H1 (cell line): Measurements from ENCODE around the gene OMP. TPM values are rescaled to one million over a fixed set of nuclear protein-coding genes. Genes with fewer than 3 reads are reported as not detected.
A peak's percentile ranks its signal among the peaks of the same experiment; 100 is the strongest.

Source experiments
- CTCF ChIA-PET: fragments of 300-600 bp; sonication (Branson Sonifier 250); formaldehyde crosslinking; loops from one replicate; lab custom pipeline; 2021; ENCODE audit not compliant: partially characterized antibody; lab: Charles Lee
- POLR2A ChIA-PET: fragments of 300-600 bp; sonication (Branson Sonifier 250); formaldehyde crosslinking; loops from one replicate; lab custom pipeline; 2021; ENCODE audit warnings: inconsistent platforms; ENCODE audit not compliant: partially characterized antibody; lab: Charles Lee
- DNase-seq, 2 experiments: peaks; one replicate each; pipeline versions ENCODE4 v3.0.0 to v3.0.0-alpha.2; 2010 to 2022; ENCODE audit warnings: low spot score in 2 of 2, low read depth in 1 of 2, mixed read lengths in 1 of 2
- FAIRE-seq: peaks from 2 replicates; lab custom pipeline; 2011; peaks lifted over from hg19 to GRCh38; lab: Jason Lieb, UNC
- H2AFZ ChIP-seq: 2 replicates; pipeline ENCODE4 v1.8.1; 2012; ENCODE audit warnings: low read length, inconsistent platforms
- H2AK5ac ChIP-seq: 2 replicates; pipeline ENCODE4 v1.6.1; 2013; ENCODE audit warnings: low read depth, low read length
- H2BK120ac ChIP-seq: replicated peaks from 2 replicates; pipeline ENCODE3; 2013; ENCODE audit warnings: low read depth, low read length, inconsistent platforms
- H2BK12ac ChIP-seq: 2 replicates; pipeline ENCODE4 v1.6.1; 2013; ENCODE audit warnings: low read depth, low read length
- H2BK15ac ChIP-seq: 2 replicates; pipeline ENCODE4 v1.6.1; 2013; ENCODE audit warnings: low read length
- H2BK20ac ChIP-seq: 2 replicates; pipeline ENCODE4 v1.6.1; 2013; ENCODE audit warnings: low read length
- H2BK5ac ChIP-seq: 2 replicates; pipeline ENCODE4 v1.6.1; 2013; ENCODE audit warnings: low read depth, low read length
- H3K14ac ChIP-seq: 2 replicates; pipeline ENCODE4 v1.6.1; 2013; ENCODE audit warnings: inconsistent platforms; ENCODE audit not compliant: insufficient read length
- H3K18ac ChIP-seq: 2 replicates; pipeline ENCODE4 v1.6.1; 2013; ENCODE audit warnings: low read length; ENCODE audit errors: extremely low read depth
- H3K23ac ChIP-seq: 2 replicates; pipeline ENCODE4 v1.6.1; 2013; ENCODE audit warnings: inconsistent platforms; ENCODE audit not compliant: insufficient read length
- H3K23me2 ChIP-seq: 2 replicates; pipeline ENCODE4 v1.6.1; 2013; ENCODE audit warnings: low read depth, low read length
- H3K27ac ChIP-seq: 2 replicates; pipeline ENCODE4 v1.6.1; 2011; ENCODE audit warnings: low read depth, low read length, inconsistent platforms
- H3K27me3 ChIP-seq, 4 experiments: replicated peaks in 1 of 4; 1 replicate in 1 of 4; 2 replicates in 3 of 4; pipeline versions ENCODE4 v1.6.1 to v1.8.1; 2011 to 2013; ENCODE audit warnings: low read length in 3 of 4, mild to moderate bottlenecking in 3 of 4, inconsistent platforms in 2 of 4, mixed read lengths in 2 of 4, moderate library complexity in 1 of 4; ENCODE audit not compliant: control insufficient read depth in 3 of 4, insufficient read depth in 3 of 4; ENCODE audit errors: extremely low read depth in 1 of 4
- H3K36me3 ChIP-seq, 4 experiments: 2 replicates each; pipeline versions ENCODE4 v1.6.1 to v1.8.1; 2011 to 2013; ENCODE audit warnings: mild to moderate bottlenecking in 4 of 4, low read length in 3 of 4, moderate library complexity in 2 of 4, control low read depth in 1 of 4, inconsistent platforms in 1 of 4; ENCODE audit not compliant: insufficient read depth in 4 of 4, control insufficient read depth in 2 of 4
- H3K4ac ChIP-seq: replicated peaks from 2 replicates; pipeline ENCODE3; 2013; ENCODE audit warnings: low read length, low read depth, mixed read lengths, inconsistent platforms; ENCODE audit not compliant: insufficient read length
- H3K4me1 ChIP-seq, 4 experiments: replicated peaks in 1 of 4; 1 replicate in 1 of 4; 2 replicates in 3 of 4; pipeline versions ENCODE4 v1.6.1 to v1.8.1; 2011 to 2013; ENCODE audit warnings: low read length in 3 of 4, inconsistent platforms in 2 of 4, mixed read lengths in 1 of 4; ENCODE audit not compliant: insufficient read depth in 4 of 4, control insufficient read depth in 3 of 4
- H3K4me2 ChIP-seq, 2 experiments: 2 replicates each; pipeline versions ENCODE4 v1.6.1 to v1.8.1; 2011 to 2013; ENCODE audit warnings: low read depth in 2 of 2, low read length in 2 of 2, control low read depth in 1 of 2, inconsistent platforms in 1 of 2, mild to moderate bottlenecking in 1 of 2; ENCODE audit not compliant: insufficient read depth in 1 of 2
- H3K4me3 ChIP-seq, 4 experiments: fragments of 200-600, 300-600 bp in 1 of 4; sonication (generic), shearing (Covaris generic), sonication (Bioruptor Twin) in 1 of 4; 2 replicates each; pipeline versions ENCODE4 v1.5.1 to v1.8.1; 2011 to 2016; ENCODE audit warnings: low read length in 4 of 4, low read depth in 3 of 4, control low read depth in 2 of 4, inconsistent platforms in 2 of 4, mild to moderate bottlenecking in 2 of 4, mixed read lengths in 1 of 4, moderate library complexity in 1 of 4; ENCODE audit not compliant: insufficient read depth in 2 of 4; ENCODE audit errors: extremely low read depth in 1 of 4
- H3K56ac ChIP-seq: replicated peaks from 2 replicates; pipeline ENCODE3; 2013; ENCODE audit warnings: low read depth, mild to moderate bottlenecking, mixed read lengths, low read length, inconsistent platforms; ENCODE audit not compliant: insufficient read length
- H3K79me1 ChIP-seq: 2 replicates; pipeline ENCODE4 v1.6.1; 2013; ENCODE audit warnings: low read depth, low read length, control low read depth
- H3K79me2 ChIP-seq, 2 experiments: 2 replicates each; pipeline versions ENCODE4 v1.6.1 to v1.8.1; 2012 to 2013; ENCODE audit warnings: low read length in 2 of 2, mild to moderate bottlenecking in 2 of 2, inconsistent platforms in 1 of 2; ENCODE audit not compliant: insufficient read depth in 2 of 2, control insufficient read depth in 1 of 2
- H3K9ac ChIP-seq, 4 experiments: replicated peaks in 1 of 4; 1 replicate in 1 of 4; 2 replicates in 3 of 4; pipeline versions ENCODE4 v1.6.1 to v1.8.1; 2011 to 2013; ENCODE audit warnings: low read depth in 3 of 4, low read length in 3 of 4, control low read depth in 2 of 4, mild to moderate bottlenecking in 2 of 4, moderate library complexity in 2 of 4, inconsistent platforms in 1 of 4; ENCODE audit errors: extremely low read depth in 1 of 4
- H3K9me3 ChIP-seq, 2 experiments: 2 replicates each; pipeline versions ENCODE4 v1.6.1 to v1.8.1; 2012 to 2013; ENCODE audit warnings: mild to moderate bottlenecking in 2 of 2, moderate library complexity in 2 of 2, control low read depth in 1 of 2, inconsistent platforms in 1 of 2, low read depth in 1 of 2, low read length in 1 of 2, mixed read lengths in 1 of 2; ENCODE audit not compliant: insufficient read depth in 2 of 2
- H4K20me1 ChIP-seq, 2 experiments: replicated peaks in 1 of 2; 2 replicates each; pipeline versions ENCODE3 to v1.8.1; 2011 to 2013; ENCODE audit warnings: inconsistent platforms in 2 of 2, low read length in 2 of 2, mild to moderate bottlenecking in 1 of 2; ENCODE audit not compliant: insufficient read depth in 2 of 2, control insufficient read depth in 1 of 2
- H4K5ac ChIP-seq: 2 replicates; pipeline ENCODE4 v1.6.1; 2013; ENCODE audit warnings: low read length, low read depth, mixed read lengths, inconsistent platforms; ENCODE audit not compliant: insufficient read length
- H4K8ac ChIP-seq: 2 replicates; pipeline ENCODE4 v1.8.0; 2013; ENCODE audit warnings: mild to moderate bottlenecking, moderate library complexity, low read length, inconsistent platforms; ENCODE audit not compliant: insufficient read depth; ENCODE audit errors: extremely low read depth
- H4K91ac ChIP-seq: replicated peaks from 2 replicates; pipeline ENCODE3; 2013; ENCODE audit warnings: low read length, mixed read lengths, inconsistent platforms; ENCODE audit not compliant: insufficient read length
- KDM5A ChIP-seq: fragments of 200-600 bp; IDR thresholded peaks from 2 replicates; pipeline ENCODE4 v1.7.1; 2012; ENCODE audit warnings: mild to moderate bottlenecking, low read length, inconsistent platforms, mixed read lengths
- SRF ChIP-seq: IDR thresholded peaks from 2 replicates; pipeline ENCODE4 v1.6.1; 2011; ENCODE audit warnings: mild to moderate bottlenecking, low read depth, low read length, moderate library complexity
- TAF7 ChIP-seq: optimal IDR thresholded peaks from 2 replicates; pipeline ENCODE3; 2011; ENCODE audit warnings: low read depth, mild to moderate bottlenecking, inconsistent platforms, low read length, moderate library complexity, borderline replicate concordance
- WGBS, 2 experiments: shearing (Covaris generic) in 1 of 2; methylation state at CpG; one replicate each; pipeline versions ENCODE4 v1.1.6 to v1.1.7; 2013 to 2015; ENCODE audit warnings: low lambda C conversion rate in 2 of 2, mixed read lengths in 2 of 2, inconsistent platforms in 1 of 2, low coverage in 1 of 2, missing lambda C conversion rate in 1 of 2; ENCODE audit not compliant: insufficient replicate concordance in 2 of 2, insufficient coverage in 1 of 2, insufficient read length in 1 of 2; ENCODE audit errors: extremely low coverage in 1 of 2, missing lambda C conversion rate in 1 of 2; 5-methylcytosine and 5-hydroxymethylcytosine counted together
- polyA plus RNA-seq, 7 experiments: library from polyadenylated mRNA; depleted of rRNA in 3 of 7; stranded (reverse) in 5 of 7; unstranded in 2 of 7; fragments of >200 nt in 5 of 7; fragments of 200-250 nt in 2 of 7; gene quantifications; 1 replicate in 5 of 7; 2 replicates in 1 of 7; 4 replicates in 1 of 7; pipeline versions ENCODE4 v1.2.1 to v1.2.3, GENCODE V29; 2011 to 2013; ENCODE audit warnings: missing spikeins in 2 of 7, mixed read lengths in 2 of 7
- total RNA-seq: library from RNA; stranded (reverse); fragmentation: NEBNext Ultra II Directional; extraction: Animal tissue kit (Norgen Biotek cat#: 25700); gene quantifications from 2 replicates; pipeline ENCODE4 v1.2.1, GENCODE V29; 2021

Gene OMP
- total and polyA plus RNA-seq, 2 of the 8 experiments (the other 6 are each of a cell fraction or from before 2014, with no cell fraction given): not detected

DNA sequence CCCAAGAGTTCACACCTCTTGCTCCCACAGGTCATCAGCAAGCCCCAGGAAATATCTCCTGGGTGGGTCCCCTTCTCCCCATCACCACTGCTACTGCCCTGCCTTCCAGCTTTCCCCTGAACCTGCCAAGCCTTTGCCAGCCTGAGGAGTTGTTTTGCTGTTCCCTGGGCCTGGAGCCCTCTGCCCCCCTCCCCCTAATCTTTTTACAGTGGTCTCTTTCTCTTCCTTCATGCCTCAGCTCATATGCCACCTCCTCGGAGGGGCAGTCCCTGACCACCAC lies 44.3 kb downstream of the OMP start:
- TF ChIP-seq SRF: no peak
- TF ChIP-seq TAF7: no peak
- no peak for TF ChIP-seq KDM5A
- ChIA-PET CTCF (interaction anchor here (0.9 to 16.2 kb wide), 11 partner anchors 17 to 49 kb away, joined by 3 to 104 read pairs (median 4); partner anchors contain the start of gene MYO7A), POLR2A (interaction anchor here (1.5 to 2.6 kb wide), 3 partner anchors 11 to 34 kb away, joined by 3 to 14 read pairs (median 6); no protein-coding TSS in a partner anchor)
- no peak overlapping the region for H4K91ac ChIP-seq
- H2BK12ac ChIP-seq: peak overlapping the region; percentile 63; the same call in 1 of the 2 replicates
- FAIRE-seq: no peak
- peaks cover 7% of the 10 kb centered on the region; the same call in 1 of the 2 replicates for H3K23me2 ChIP-seq
- H3K79me2 ChIP-seq: no peaks in the 10 kb centered on the region
- H3K79me1 ChIP-seq: no peaks in the 10 kb centered on the region
- H4K5ac ChIP-seq: no peak overlapping the region
- H4K8ac ChIP-seq: no peak overlapping the region
- H4K20me1 ChIP-seq: no peaks in the 10 kb centered on the region
- H2BK20ac ChIP-seq: no peak overlapping the region
- peak overlapping the region in 1 of 2 experiments; percentile 94; a peak in 1 of 4 replicates for H3K4me2 ChIP-seq
- H3K56ac ChIP-seq: no peak overlapping the region
- 0 out of 2 replicates have a peak overlapping the region, but pooled peaks have one; percentile 31 for H2BK15ac ChIP-seq
- no peak overlapping the region for H3K9ac ChIP-seq
- no peaks in the 10 kb centered on the region for H3K9me3 ChIP-seq
- 77% methylated on average over 1 of the region's 1 CpG; no CpG with 5 or more reads in 1 of the 2 experiments for WGBS, 2 experiments
- H2BK5ac ChIP-seq: no peak overlapping the region
- H3K23ac ChIP-seq: no peak overlapping the region
- H3K4ac ChIP-seq: no peak overlapping the region
- no peak overlapping the region for H2AFZ ChIP-seq
- no peak overlapping the region for H2BK120ac ChIP-seq
- H3K14ac ChIP-seq: no peak overlapping the region
- peaks cover 0 to 2% (median 0%) of the 10 kb centered on the region in 4 experiments; a peak in 2 of 7 replicates for H3K27me3 ChIP-seq
- H3K4me3 ChIP-seq: no peak overlapping the region
- H3K27ac ChIP-seq: no peak overlapping the region
- peaks cover 0 to 11% (median 5%) of the 10 kb centered on the region in 4 experiments; a peak in 6 of 7 replicates for H3K4me1 ChIP-seq
- no peaks in the 10 kb centered on the region for H3K36me3 ChIP-seq
- H3K18ac ChIP-seq: no peak overlapping the region
- no peak for DNase-seq
- 0 out of 2 replicates have a peak overlapping the region, but pooled peaks have one; percentile 65 for H2AK5ac ChIP-seq
